ENCODE results near the gene FBXO28.

DNA sequence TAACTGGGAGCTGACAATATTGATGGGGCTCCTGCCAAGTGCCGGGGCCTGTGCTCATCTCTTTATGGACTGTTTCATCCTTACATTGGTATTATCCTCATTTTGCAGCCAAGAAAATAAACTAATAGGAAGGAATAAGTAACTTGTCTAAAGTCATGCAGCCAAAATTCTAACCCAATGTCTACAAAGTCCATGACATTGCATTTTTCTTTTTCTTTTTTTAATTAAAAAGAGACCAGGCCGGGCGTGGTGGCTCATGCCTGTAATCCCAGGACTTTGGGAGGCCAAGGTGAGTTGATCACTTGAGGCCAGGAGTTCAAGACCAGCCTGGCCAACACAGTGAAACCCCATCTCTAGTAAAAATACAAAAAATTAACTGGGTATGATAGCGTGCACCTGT, 87.9 kb downstream of the FBXO28 start:
- TF ChIP-seq, protein P1, sequence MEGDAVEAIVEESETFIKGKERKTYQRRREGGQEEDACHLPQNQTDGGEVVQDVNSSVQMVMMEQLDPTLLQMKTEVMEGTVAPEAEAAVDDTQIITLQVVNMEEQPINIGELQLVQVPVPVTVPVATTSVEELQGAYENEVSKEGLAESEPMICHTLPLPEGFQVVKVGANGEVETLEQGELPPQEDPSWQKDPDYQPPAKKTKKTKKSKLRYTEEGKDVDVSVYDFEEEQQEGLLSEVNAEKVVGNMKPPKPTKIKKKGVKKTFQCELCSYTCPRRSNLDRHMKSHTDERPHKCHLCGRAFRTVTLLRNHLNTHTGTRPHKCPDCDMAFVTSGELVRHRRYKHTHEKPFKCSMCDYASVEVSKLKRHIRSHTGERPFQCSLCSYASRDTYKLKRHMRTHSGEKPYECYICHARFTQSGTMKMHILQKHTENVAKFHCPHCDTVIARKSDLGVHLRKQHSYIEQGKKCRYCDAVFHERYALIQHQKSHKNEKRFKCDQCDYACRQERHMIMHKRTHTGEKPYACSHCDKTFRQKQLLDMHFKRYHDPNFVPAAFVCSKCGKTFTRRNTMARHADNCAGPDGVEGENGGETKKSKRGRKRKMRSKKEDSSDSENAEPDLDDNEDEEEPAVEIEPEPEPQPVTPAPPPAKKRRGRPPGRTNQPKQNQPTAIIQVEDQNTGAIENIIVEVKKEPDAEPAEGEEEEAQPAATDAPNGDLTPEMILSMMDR (IDR thresholded peaks at IDR 0.05): no peak
- no peak for TF ChIP-seq POLR2A (IDR thresholded peaks at IDR 0.05)
